GM12874 (cell line): ENCODE results near the gene ANKRD65.

Experiments used
- TF ChIP-seq, protein P1 (sequence below): IDR thresholded peaks from 2 replicates; pipeline ENCODE4 v1.5.1; 2011; ENCODE audit warnings: low read depth, mild to moderate bottlenecking, control low read depth, low read length, moderate library complexity; ENCODE audit not compliant: insufficient read depth

The ANKRD65 gene

DNA sequence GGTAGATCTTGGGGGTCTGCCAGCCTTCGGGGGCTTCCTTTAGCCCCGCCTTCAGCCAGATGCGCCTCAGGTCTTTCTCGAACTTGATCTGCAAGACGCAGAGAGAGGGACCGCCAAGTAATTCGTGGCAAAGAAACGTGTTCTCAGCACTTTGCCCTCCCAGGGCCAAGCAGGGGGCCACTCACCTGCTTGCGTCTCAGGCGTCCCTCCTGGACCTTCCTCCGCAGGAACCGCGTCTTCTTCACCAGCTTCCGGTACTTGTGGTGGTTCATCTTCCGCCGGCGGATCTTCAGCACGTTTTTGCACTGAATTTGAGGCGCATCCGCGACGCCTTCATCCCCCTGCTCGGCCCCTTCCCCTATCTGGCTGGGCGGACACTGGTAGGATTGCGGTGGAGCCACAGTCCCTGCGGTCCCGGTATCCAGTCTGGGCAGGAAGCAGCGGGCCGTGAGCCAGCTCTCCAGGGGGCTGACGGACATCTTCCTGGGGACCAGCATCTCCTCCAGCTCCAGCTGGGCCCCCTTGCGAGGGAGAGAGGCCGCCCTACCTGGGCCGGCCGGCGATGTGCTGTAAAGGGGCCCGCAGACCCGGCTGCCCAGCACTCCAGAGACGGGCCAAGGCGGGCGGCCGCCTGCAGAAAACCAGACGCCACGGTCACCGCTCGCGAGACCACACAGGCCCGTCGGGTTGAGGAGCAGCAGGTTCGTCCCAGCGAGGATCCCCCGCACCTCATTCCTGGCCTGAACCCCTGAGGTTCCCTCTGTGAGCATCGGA lies 47.1 kb downstream of the ANKRD65 start:
- TF ChIP-seq, protein P1, sequence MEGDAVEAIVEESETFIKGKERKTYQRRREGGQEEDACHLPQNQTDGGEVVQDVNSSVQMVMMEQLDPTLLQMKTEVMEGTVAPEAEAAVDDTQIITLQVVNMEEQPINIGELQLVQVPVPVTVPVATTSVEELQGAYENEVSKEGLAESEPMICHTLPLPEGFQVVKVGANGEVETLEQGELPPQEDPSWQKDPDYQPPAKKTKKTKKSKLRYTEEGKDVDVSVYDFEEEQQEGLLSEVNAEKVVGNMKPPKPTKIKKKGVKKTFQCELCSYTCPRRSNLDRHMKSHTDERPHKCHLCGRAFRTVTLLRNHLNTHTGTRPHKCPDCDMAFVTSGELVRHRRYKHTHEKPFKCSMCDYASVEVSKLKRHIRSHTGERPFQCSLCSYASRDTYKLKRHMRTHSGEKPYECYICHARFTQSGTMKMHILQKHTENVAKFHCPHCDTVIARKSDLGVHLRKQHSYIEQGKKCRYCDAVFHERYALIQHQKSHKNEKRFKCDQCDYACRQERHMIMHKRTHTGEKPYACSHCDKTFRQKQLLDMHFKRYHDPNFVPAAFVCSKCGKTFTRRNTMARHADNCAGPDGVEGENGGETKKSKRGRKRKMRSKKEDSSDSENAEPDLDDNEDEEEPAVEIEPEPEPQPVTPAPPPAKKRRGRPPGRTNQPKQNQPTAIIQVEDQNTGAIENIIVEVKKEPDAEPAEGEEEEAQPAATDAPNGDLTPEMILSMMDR: no peak

DNA sequence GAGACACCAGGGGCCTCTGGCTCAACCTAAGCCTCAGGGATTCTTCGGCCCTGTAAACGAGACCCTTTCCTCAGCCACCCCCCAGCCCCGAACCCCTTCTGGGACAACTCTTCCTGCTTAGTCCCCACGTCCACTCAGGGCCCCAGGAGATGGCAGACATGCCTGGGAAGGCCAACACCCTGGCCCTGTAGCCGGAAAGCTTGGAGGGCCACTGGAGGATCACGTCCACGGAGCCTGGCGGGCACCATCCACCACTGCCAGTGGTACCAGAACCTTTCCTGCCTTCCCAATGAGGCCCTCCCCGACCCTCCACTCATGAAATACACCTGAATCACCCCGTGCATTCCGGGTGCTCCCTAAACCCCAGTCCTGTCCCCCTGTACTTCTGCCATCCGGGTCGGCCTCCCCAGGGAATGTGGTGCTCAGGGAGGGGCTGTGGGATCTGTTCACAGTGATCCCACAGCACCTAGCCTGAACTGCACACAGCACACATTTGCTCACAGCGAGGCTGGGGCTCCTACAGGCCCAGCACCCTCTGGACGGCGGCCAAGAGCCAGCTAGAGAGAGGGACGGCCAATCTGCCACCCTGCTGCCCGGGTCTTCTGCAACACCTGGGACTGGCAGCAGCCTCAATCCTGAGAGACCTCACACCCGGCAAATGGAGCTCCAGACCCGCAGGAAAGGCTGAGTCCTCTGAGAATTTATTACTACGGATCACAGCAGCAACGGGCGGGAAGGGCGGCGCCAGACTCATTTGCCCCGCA lies 47.8 kb downstream of the ANKRD65 start:
- TF ChIP-seq, protein P1: no peak

DNA sequence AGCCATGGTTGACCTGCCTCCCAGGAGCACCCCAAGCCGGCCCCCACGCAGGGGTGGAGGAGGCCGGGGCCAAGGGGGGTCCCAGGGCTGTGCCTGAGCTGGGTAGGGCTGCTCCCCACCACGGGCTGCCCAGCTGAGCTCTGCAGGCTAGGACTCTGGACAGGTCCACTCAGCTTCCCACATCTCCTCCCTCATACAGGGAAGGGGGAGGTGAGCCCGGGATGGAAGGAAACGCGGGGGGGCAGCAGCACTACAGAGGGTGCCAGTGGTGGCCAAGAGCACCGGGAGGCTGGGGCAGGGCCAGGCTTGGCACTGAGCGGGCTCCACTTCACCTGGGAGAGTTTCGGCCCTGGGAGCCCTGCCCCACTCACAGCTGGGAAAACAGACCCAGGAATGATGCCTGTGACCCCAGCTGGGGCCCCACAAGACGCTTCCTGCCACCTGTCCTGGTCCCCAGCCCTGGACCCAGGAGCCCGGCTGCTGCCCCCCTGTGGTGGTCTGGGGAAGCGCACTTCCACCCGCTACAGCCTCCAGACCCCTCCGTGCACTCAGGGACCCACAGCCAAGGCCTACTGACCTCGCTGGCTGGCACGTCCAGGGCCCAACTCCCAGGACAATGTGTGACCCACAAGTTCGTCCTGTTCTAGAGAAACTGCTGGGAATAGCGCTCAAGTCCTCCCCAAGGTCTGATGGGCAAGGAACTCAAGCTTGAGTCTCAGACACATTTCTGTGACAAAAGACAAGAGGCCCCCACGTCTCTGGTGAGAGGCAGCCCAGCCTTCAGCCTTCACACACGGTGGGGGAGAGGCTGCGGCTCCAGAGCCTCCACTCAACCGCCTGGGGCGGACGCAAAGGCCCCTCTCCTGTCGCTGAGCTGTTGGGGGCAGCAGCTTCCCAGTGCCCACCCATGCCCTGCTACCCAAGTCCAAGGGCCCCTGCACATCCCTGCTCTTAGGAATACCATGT lies 49.0 kb downstream of the ANKRD65 start:
- TF ChIP-seq, protein P1: peak; percentile 97

DNA sequence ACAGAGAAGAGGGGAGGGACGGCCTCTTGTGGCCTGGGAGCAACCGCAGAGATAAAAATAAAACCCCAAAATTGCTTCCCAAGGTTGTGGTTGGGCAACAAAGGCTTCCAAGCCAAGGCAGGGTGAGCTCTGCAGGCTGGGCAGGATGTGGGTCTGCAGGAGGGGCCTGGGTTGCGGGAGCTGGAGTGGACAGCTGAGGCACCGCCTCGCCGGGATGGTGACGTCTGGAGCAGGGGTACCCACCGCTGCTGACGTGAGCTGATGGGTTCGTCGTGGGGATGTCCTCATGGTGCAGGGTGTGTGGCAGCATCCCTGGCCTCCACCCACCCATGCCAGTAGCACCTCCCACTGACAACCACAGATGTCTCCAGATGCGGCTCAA lies 49.7 kb downstream of the ANKRD65 start:
- TF ChIP-seq, protein P1: no peak

DNA sequence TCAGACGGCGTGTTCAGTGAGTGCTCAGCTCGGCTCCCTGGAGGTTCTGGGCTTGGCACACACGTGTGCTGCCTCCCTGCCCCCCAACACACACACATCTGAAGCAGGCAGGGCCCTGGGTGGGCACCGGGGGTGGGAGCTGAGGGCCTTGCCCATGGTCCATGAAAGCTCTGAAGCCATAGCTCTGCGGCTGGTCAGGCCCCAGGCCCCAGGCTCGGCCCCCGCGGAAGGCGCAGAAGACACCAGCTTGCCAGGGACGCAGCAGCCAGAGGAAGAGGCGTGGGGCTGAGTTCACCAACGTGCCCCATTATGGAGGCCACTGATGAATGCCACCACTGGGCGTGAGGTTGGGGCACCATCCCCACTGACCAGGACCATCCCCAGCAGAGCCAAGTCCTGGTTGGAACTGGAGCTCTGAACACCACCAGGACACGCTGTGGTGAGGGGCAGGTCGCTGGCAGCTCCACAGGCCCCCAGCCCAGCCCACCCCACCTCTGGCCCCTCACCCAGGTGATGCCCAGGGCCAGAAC lies 50.2 kb downstream of the ANKRD65 start:
- TF ChIP-seq, protein P1: no peak
